Measurements from ENCODE around the gene TDRD12.
"Not testable (repeated sequence)": the region's sequence is repeated elsewhere in the genome, so short reads cannot be mapped to it uniquely, and the experiment has no call there.

TDRD12 gene

DNA sequence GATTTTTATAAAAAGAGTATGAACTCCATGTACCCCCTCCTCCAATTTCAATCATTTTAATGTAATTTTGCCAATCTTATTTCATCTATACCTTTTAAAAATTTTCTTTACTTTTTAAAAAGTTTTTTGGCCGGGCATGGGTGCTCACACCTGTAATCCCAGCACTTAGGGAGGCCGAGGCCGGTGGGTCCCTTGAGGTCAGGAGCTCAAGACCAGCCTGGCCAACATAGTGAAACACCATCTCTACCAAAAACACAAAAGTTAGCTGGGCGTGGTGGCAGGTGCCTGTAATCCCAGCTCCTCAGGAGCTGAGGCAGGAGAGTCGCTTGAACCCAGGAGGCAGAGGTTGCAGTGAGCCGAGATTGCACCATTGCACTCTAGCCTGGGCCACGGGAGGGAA lies 113.8 kb downstream of the TDRD12 start:
- DNase-seq = not testable (repeated sequence)

DNA sequence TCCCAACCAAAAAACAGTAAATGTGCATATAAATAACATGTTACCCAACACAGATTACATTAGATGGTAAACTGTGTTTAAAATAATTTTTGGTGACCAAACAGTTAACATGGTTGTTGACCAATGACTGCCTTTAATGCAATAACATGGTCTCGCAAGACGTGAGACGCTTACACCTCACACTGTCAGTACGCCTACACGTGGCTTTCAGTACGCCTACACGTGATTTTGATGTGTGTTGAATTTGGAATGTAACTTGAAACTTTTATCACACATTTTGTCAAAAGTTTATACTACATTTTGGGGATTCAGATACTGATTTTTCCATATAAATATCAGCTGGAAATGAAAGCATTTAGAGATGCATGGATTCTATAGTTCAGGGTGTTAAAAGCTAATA lies 118.0 kb downstream of the TDRD12 start:
- DNase-seq = no peak

DNA sequence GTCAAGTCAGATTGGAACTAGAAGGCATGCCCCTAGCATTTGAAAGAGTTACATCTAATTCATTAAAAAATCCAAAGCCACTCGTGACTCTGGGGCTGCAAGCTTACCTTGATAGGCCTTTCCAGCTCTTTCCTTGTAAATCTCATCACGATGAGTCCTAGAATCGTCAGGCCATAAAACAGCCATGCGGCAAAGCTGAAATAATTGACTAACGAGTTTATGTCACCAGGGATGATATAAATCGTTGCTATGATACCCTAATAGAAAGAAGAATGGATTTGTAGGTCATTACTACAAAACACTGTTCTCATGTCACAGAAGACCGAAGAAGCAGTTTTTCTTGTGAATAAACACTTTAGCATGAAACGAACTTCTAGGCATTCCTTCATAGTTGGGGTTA lies 122.5 kb downstream of the TDRD12 start:
- no peak for DNase-seq

DNA sequence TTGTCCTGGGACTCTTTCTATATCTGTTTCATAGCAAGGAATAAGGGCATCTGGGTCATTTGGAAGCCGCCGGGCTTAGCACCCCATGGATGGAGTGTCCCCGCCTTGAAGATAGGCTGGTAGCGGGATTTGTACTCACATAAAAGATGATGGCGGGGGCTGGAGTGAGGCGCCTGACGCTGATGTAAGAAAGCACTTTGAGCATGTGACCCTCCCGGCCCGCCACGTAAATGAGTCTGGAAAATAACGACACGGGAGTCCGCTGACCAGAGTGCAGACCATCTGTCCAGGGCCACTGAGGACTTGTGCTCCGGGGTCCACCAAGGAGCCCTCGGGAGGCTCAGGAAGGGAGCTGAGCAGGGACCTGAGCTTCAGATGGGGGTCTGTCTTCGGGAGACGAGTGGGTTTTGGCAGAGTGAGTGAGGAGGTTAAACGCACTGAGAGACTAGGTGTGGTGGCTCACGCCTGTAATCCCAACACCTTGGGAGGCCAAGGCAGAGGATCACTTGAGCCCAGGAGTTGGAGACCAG lies 124.2 kb downstream of the TDRD12 start:
- no peak for DNase-seq

DNA sequence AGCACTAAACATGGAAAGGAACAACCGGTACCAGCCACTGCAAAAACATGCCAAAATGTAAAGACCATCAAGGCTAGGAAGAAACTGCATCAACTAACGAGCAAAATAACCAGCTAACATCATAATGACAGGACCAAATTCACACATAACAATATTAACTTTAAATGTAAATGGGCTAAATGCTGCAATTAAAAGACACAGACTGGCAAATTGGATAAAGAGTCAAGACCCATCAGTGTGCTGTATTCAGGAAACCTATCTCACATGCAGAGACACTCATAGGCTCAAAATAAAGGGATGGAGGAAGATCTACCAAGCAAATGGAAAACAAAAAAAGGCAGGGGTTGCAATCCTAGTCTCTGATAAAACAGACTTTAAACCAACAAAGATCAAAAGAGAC lies 128.5 kb downstream of the TDRD12 start:
- DNase-seq = not testable (repeated sequence)

DNA sequence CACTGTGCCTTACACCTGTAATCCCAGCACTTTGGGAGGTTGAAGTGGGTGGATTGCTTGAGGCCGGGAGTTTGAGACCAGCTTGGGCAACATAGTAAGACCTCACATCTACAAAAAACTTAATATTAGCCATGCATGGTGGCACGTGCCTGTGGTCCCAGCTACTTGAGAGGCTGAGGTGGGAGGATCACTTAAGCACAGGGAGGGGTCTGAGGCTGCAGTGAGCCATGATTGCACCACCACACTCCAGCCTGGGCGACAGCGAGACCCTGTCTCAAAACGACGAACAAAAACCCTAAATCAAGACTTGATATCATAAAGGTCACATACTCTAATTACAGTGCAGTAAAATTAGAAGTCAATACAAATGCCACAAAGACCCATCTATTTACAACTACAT lies 132.6 kb downstream of the TDRD12 start:
- no peak for DNase-seq

DNA sequence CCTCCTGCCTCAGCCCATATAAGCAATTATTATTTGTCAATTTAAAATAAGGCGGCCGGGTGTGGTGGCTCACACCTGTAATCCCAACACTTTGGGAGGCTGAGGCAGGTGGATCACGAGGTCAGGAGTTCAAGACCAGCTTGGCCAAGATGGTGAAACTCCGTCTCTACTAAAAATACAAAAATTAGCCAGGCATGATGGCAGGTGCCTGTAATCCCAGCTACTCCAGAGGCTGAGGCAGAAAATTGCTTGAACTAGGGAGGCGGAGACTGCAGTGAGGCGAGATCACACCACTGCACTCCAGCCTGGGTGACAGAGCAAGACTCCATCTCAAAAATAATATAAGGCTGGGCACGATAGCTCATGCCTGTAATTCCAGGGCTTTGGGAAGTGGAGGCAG lies 137.3 kb downstream of the TDRD12 start:
- DNase-seq = not testable (repeated sequence)

DNA sequence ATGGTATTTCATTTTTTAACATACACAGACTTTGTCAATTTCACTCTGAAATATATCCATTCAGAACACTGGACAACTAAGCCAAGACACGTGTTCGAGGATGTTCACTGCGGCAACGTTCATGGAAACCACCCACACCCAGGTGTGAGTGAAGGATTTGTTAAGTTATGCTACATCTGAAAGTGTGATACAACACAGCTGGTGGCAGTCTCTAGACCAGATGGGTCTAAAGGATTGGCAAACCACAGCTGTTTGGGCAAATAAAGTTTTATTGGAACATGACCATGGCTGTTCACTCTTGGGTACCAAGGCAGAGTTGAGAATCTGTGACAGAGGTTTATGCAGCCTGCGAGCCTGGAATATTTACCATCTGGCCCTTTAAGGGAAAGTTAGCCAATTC lies 138.0 kb downstream of the TDRD12 start:
- no peak for DNase-seq

DNA sequence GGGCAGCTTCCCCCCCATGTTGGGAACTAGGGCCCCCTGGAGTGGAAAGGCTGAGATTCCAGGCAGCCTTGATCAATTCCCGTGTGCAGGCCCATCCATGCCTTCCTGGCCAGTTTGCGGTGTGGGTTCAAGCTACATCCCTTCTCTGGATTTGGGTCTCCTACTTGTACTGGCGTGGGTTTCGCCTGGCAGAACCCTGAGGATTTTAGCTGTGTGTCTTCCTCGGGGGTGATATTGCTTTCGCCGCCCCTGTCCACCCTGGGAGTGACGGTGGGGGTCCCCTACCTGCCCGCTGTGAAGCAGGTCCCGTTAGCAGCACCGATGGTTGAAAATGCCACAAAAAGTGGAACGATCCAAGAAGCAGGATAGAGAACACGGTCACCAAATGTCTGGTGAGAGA lies 138.6 kb downstream of the TDRD12 start:
- no peak for DNase-seq

DNA sequence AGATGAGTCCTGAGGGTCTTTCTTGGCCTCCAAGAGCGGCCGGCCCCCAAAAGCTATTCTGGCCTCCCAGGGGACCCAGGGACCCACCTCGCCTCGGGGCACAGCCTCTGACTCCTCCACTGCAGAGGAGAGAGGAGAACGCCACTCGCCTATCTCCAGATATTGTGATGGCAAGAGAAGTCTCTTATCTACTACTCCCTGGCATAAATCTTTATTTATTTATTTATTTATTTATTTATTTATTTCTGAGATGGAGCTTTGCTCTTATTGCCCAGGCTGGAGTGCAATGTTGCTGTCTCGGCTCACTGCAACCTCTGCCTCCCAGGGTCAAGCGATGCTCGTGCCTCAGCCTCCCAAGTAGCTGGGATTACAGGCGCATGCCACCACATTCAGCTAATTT lies 139.0 kb downstream of the TDRD12 start:
- DNase-seq = no peak

DNA sequence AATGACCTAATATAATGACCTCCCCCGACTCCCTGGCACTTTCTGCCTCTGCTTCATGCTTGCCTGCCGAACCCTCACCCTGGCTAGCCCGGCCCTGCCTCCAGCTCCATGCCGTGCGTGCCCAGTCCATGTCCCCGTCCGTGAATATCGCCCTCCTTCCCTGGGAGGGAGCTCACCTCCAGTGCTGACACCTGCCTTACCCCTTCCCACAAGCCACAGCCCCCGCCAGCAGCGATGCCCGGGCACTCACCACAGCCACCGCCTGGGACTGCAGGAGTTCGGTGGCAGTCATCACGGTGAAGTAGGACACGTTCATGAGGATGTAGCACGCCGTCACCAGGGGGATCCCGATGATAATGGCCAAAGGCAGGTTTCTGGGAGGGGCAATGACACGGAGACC lies 140.0 kb downstream of the TDRD12 start:
- DNase-seq = no peak

DNA sequence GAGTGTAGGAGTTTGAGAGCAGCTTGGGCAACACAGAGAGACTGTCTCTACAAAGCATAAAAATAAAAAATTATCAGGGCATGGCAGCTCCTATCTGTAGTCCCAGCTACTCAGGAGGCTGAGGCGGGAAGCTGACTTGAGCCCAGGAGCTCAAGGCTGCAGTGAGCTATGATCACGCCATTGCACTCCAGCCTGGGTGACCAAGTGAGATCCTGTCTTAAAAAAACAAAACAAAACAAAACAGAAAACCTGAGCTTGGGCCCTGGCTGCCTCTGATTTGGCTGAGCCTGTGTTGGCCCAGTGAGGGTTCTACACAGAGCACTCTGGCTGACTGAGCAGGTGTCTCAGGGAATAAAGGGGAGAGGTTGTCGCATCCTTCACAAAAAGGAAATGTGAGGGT lies 142.0 kb downstream of the TDRD12 start:
- no peak for DNase-seq

DNA sequence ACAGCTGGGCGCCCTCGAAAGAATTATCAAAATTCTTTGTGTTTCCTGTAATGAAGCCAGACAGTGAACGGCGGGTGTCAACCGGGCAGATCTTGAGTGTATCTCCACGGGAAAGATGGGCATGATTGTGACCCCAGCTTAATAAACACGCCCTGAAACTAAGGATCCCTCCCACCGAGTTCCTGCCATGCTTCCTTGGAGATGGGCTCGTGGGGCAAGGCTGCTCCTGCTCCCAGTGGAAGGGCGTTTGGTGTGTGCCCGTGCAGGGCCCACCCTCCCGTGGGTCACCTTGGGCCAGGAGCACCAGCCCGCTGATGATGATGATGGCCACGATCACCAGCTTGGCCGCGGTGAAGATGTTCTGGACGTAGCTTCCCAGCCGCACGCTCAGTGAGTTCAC lies 142.6 kb downstream of the TDRD12 start:
- no peak for DNase-seq

DNA sequence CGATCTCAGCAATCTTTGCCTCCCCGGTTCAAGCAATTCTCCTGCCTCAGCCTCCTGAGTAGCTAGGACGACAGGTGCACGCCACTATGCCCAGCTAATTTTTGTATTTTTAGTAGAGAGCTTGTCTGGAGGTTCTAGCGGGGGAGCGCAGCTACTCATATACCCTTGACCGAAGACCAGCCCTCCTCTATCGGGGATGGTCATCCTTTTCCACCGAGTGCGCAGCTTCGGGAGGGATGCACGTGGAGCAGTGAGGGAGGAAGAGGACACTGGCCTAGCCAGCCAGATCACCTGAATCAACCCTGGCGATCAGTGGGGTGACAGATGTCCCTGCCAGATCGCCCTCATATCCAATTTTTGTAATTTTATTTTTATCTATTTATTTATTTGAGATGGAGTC lies 143.2 kb downstream of the TDRD12 start:
- no peak for DNase-seq

DNA sequence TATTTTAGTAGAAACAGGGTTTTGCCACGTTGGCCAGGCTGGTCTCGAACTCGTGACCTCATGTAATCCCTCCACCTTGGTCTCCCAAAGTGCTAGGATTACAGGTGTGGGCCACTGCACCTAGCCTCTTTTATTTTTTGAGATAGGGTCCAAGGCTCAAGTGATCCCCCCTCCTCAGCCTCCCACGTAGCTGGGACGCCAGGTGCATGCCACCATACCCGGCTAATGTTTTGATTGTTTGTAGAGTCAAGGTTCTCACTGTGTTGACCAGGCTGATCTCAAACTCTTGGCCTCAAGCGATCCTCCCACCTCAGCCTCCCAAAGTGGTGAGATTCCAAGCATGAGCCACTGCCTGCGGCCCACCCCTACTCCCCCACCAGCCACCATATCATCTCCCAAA lies 143.7 kb downstream of the TDRD12 start:
- no peak for DNase-seq

DNA sequence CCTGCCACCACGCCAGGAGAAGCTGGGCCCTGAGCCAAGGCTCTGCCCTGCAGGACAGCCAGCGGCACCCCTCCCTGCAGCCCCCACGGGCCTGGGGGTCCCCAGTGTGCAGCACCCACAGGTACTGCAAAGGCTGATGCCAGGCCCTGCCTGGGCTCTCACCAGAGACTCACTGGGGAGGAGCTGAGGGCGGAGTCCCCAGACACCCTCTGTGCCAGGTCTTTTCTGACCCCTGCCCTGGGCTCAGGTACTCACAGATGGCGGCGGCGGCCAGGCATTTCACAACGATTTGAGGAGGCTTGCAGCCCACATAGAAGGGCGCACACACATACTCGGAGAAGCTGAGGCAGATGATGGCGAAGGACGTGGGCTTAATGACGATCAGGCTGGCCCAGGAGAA lies 144.3 kb downstream of the TDRD12 start:
- no peak for DNase-seq

DNA sequence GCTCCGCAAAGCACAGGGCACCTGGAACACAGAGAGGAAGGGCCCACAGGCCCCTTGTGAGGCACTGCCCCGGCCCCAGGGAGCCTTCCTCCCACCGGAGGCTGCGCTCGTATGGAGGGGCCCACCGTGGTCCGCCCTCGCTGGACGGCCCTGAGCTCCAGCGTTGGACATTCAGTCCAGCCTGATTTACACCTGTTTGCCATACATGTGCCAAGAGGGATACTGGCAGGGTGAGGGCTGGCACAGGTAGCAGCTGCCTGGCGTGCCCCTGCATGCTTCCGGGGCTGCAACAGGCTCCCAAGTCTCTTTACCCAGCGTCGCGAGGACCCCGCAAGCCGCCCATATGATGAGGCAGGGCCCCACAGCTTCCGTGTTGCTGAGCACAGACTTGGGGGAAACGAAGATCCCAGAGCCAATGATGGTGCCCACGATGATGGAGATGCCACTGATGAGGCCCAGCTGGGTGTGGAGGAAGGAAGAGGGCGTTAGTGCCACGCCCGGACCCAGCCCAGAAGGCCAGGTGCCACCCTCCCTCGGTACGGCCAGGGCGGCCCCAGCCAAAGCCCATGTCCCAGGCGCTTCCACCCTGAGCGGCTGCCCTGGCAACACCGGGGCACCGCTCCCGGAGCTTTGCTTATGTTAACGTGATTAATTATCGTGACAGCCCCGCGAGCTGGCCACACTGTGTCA lies 144.9 kb downstream of the TDRD12 start:
- DNase-seq = no peak

DNA sequence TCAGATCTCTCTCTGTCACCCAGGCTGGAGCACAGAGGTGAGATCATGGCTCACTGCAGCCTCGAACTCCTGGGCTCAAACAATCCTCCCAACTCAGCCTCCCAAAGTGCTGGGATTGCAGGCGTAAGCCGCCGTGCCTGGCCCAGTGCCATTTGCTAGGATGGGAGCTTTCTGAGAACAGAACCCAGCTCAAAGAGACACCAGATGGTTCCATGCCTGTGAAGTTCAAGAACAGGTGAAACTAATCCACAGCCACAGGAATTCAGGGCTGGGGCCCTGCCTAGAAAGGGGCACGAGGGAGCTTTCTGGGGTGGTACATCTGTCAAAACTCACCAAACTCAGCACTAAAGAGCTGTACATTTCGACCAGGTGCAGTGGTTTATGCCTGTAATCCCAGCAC lies 145.8 kb downstream of the TDRD12 start:
- no peak for DNase-seq

DNA sequence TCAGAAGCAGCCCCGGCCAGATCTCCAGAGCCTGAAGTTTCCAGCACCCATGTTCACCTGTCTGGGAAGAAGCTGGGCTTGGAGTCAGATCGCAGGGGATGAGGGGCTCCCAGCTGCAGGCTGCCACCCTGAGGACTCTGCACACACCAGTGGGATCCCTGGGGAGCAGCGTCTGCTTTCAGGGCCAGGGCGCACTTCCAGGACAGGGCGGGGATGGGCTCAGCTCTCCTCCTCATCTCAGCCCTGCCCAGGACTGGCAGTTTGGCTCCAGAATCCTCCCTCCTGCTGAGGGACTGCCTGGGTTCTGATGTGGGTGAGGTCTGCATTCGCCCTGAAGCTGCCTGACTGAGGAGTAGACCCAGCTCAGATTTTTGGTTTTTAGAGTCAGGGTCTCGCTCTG lies 146.5 kb downstream of the TDRD12 start:
- DNase-seq = no peak

DNA sequence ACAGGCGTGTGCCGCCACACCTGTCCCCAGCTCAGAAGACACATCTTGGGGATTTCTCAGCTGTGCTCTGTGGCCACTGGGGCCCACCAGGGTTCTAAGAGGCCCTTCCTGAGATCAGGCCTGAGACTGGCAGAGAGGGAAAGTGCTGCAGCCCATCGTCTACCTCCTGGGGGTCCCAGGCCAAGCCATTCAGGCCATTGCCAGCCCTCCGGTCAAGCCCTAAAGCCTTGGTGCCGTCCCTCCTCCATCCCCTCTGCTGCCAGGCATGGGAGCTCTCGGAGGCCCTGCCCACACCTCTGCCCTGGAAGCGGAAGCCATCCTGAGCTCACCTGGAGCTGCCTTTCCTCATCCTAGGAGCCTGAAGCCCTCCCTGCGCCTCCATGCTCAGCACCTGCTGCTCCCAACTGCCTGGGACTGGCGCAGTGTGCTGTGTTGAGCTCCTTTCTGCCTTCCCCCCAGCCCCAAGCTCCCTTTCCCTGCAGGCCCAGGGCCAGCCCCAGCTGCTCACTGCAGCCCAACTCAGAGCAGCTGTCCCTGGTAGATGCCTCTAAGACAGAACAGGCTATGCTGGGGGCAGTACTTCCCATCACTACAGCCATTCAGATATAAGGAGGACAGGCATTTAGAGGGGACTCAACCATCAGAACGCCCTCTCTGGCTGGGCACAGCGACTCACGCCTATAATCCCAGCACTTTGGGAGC lies 147.1 kb downstream of the TDRD12 start:
- DNase-seq = no peak

DNA sequence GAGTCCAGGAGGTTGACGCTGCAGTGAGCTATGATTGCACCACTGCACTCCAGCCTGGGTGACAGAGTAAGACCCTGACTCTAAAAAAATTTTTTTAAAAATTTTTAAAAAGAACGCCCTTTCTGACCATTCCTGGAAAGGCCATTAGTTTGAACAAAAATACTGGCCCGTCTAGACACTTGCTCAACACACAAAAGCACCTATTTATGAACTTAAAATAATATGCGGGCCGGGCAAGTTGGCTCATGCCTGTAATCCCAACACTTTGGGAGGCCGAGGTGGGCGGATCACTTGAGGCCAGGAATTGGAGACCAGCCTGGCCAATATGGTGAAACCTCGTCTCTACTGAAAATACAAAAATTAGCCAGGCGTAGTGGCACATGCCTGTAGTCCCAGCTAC lies 147.9 kb downstream of the TDRD12 start:
- not testable (repeated sequence) for DNase-seq

DNA sequence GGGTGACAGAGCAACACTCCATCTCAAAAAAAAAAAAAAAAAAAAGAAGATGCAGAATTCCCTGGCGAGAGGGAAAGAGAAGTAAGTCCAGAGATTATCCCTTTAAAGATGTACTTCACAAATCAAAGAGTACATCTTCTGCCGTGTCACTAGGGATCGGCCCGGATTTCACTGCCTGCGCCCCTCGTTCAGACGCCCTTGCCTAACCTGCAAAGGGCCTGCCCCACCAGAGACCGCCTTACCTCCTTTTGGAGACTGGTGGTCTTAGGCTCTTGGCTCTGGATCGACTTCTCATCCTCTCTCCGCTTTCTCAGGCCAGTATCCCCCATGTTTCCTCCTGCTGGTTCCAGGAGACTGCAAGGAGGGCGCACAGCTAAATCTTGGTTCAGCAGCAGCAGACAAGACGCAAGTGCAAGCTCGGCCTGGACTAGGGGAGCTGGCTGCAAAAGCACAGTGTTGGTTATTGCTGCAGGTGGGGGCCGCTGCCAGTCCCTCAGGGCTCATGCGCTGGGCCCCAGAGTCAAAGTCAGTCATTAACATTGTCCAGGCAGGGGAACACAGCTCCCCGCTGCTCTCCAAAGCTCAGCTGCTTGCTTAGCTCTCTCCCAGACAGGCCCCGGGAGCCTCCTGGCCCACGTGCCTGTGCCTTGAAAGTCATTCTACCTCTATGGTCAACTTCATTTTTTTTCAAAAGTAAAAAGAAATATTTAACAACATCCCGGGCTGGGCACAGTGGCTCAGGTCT lies 148.8 kb downstream of the TDRD12 start:
- no peak for DNase-seq

DNA sequence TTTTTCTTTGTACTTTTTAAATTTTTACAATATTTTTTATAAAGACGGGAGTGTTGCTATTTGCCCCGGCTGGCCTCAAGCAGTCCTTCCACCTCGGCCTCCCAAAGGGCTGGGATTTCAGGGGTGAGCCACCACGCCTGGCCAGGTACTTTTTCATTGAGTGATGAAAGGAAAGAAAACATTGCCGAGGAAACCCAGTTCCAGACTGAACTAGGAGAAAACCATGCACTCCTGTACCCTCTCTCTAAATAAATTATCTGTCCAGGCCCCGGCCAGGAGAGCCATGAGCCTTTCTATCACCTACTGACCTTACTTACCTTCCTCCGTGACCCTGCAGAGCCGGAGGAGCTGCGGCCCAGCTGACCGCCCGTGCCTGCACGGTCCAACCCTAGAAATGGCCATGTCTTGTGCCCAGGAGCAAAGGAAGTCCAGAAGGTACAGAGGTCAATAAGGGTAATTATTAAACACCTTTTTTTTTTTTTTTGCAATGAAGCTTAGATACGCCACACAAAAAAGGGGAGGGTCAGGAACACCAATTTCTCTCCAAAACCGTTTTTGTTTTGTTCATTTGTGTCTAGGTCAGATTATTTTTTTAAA lies 149.9 kb downstream of the TDRD12 start, which contains the start of gene SLC7A9:
Gene SLC7A9, minus strand, starts transcription at position 399 of the 597 bp plus-strand sequence. CDS start 1,233 bp downstream, outside the sequence.
- DNase-seq = no peak
